AG04449 (cell line): ENCODE data around the gene REEP2.

ENCODE experiments used
- CTCF ChIA-PET: fragments of 350-600 bp; formaldehyde crosslinking; extraction: SDS; loops from one replicate; lab custom pipeline; 2021; ENCODE audit warnings: antibody characterized with exemption; lab: Yijun Ruan, JAX
- POLR2A ChIA-PET: fragments of 400-600, 350-600 bp; formaldehyde crosslinking; extraction: SDS; loops from one replicate; lab custom pipeline; 2020; ENCODE audit warnings: antibody characterized with exemption, inconsistent platforms; lab: Yijun Ruan, JAX
- DNase-seq: peaks from one replicate; pipeline ENCODE4 v3.0.0-alpha.2; 2010; ENCODE audit warnings: low read depth, low spot score
- H3K4me3 ChIP-seq: 2 replicates; pipeline ENCODE4 v1.5.1; 2011; ENCODE audit warnings: low read depth, mild to moderate bottlenecking, control low read depth, low read length
- TF ChIP-seq, protein P1 (sequence below): IDR thresholded peaks from one replicate; pipeline ENCODE4 v1.5.1; 2011; ENCODE audit warnings: mild to moderate bottlenecking, moderate library complexity, low read length, control low read depth, inconsistent platforms; ENCODE audit not compliant: insufficient read depth; ENCODE audit errors: missing control alignments

Gene REEP2

GRCh38 chr5:138466900-138467710 is 28.2 kb downstream of the REEP2 start:
- TF ChIP-seq, protein P1, sequence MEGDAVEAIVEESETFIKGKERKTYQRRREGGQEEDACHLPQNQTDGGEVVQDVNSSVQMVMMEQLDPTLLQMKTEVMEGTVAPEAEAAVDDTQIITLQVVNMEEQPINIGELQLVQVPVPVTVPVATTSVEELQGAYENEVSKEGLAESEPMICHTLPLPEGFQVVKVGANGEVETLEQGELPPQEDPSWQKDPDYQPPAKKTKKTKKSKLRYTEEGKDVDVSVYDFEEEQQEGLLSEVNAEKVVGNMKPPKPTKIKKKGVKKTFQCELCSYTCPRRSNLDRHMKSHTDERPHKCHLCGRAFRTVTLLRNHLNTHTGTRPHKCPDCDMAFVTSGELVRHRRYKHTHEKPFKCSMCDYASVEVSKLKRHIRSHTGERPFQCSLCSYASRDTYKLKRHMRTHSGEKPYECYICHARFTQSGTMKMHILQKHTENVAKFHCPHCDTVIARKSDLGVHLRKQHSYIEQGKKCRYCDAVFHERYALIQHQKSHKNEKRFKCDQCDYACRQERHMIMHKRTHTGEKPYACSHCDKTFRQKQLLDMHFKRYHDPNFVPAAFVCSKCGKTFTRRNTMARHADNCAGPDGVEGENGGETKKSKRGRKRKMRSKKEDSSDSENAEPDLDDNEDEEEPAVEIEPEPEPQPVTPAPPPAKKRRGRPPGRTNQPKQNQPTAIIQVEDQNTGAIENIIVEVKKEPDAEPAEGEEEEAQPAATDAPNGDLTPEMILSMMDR = no peak
- CTCF ChIA-PET = interaction anchor here (0.7 to 12.8 kb wide), 3 partner anchors 15 to 115 kb away, joined by 3 to 207 read pairs (median 69); no protein-coding TSS in a partner anchor
- DNase-seq = no peak
- POLR2A ChIA-PET = interaction anchor here (0.8 to 3.7 kb wide), 6 partner anchors 9 to 76 kb away, joined by 3 to 36 read pairs (median 22); partner anchors contain the start of gene ETF1
- peak overlapping the region; percentile 82 for H3K4me3 ChIP-seq

DNA sequence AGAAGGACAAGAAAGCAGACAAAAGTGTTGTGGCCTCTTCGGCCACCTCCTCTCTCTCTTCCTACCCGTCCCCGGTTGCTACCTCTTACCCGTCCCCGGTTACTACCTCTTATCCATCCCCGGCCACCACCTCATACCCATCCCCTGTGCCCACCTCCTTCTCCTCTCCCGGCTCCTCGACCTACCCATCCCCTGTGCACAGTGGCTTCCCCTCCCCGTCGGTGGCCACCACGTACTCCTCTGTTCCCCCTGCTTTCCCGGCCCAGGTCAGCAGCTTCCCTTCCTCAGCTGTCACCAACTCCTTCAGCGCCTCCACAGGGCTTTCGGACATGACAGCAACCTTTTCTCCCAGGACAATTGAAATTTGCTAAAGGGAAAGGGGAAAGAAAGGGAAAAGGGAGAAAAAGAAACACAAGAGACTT is 28.9 kb downstream of the REEP2 start:
- no peak for DNase-seq
- POLR2A ChIA-PET = interaction anchor here (0.7 kb wide), 1 partner anchor 19 kb away, joined by 3 read pairs; no protein-coding TSS in a partner anchor
- CTCF ChIA-PET = interaction anchor here (0.7 to 12.8 kb wide), 3 partner anchors 16 to 116 kb away, joined by 3 to 207 read pairs (median 69); no protein-coding TSS in a partner anchor
- TF ChIP-seq, protein P1 = no peak
- peak overlapping the region; percentile 82 for H3K4me3 ChIP-seq

- H3K4me3 ChIP-seq = no peak overlapping the region
- TF ChIP-seq, protein P1 = no peak
- DNase-seq = no peak
These were observed 29.5 kb downstream of the REEP2 start for GRCh38 chr5:138468133-138468965.

DNA sequence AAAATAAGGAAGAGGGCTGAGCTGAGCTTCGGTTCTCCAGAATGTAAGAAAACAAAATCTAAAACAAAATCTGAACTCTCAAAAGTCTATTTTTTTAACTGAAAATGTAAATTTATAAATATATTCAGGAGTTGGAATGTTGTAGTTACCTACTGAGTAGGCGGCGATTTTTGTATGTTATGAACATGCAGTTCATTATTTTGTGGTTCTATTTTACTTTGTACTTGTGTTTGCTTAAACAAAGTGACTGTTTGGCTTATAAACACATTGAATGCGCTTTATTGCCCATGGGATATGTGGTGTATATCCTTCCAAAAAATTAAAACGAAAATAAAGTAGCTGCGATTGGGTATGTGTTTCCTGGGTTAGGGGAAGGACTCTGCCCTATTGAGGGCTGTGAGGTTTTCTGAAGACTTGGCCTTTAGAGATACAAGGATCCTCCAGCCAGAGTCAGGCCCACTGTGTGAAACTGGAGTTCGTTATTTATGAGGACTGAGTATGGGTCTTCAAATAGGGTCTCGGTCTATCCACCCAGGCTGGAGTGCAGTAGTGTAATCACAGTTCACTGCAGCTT is 30.2 kb downstream of the REEP2 start:
- CTCF ChIA-PET = interaction anchor here (0.7 to 1.0 kb wide), 2 partner anchors 16 to 35 kb away, joined by 3 to 4 read pairs; no protein-coding TSS in a partner anchor
- POLR2A ChIA-PET = interaction anchor here (0.6 kb wide), 1 partner anchor 12 kb away, joined by 4 read pairs; no protein-coding TSS in a partner anchor
- DNase-seq = no peak
- TF ChIP-seq, protein P1 = no peak
- no peak overlapping the region for H3K4me3 ChIP-seq

More at GRCh38 chr5:138468133-138468965, 29.5 kb downstream of the REEP2 start:
- ChIA-PET CTCF (interaction anchor here (5.8 to 12.8 kb wide), 2 partner anchors 16 to 33 kb away, joined by 69 to 207 read pairs; no protein-coding TSS in a partner anchor), POLR2A (interaction anchor here (0.6 to 0.7 kb wide), 2 partner anchors 13 to 19 kb away, joined by 3 to 4 read pairs; no protein-coding TSS in a partner anchor)

DNA sequence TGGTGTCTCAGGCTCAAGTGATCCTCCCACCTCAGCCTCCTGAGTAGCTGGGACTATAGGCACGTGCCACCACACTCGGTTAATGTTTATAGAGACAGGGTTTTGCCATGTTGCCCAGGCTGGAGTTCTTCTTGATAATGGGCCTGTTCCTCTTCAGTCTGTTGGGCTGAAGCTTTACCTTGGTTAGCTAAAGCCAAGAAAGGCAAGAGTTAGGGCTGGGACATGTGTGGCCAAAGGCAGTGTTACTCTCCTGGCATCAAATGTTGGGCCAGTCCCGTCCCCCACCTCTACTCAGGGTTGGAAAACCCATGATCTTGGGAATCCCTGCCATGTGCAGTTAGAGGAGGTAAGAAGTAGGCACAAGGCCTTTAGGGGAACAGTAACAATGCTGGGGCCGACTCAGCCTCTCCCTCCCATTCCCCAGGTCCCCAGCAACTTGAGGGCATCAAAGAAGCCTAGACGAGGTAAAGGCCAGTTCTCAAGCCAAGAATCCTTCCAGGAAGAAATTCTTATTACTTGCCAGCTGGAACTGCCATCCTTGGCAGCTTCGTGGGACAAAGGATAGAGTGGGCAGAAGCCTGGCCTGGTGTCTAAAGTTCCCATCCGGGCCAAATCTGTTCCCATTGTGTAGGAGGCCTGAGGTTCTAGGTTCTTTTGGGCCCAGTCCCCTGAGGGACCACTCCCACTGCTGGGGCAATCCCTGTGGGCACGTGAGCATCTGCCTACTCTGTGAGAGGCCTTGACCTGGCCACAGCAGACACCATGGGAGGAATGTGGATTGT is 30.9 kb downstream of the REEP2 start:
- CTCF ChIA-PET = interaction anchor here (0.7 to 1.5 kb wide), 3 partner anchors 15 to 35 kb away, joined by 3 to 4 read pairs (median 3); no protein-coding TSS in a partner anchor
- no peak overlapping the region for H3K4me3 ChIP-seq
- DNase-seq = peak; percentile 84
- TF ChIP-seq, protein P1 = no peak
- POLR2A ChIA-PET = no interaction called here
